Measurements from ENCODE around the gene ZNF668.

GRCh38 chr16:31087971-31088370 is 13.9 kb upstream of the ZNF668 start:
- TF ChIP-seq, protein P1, sequence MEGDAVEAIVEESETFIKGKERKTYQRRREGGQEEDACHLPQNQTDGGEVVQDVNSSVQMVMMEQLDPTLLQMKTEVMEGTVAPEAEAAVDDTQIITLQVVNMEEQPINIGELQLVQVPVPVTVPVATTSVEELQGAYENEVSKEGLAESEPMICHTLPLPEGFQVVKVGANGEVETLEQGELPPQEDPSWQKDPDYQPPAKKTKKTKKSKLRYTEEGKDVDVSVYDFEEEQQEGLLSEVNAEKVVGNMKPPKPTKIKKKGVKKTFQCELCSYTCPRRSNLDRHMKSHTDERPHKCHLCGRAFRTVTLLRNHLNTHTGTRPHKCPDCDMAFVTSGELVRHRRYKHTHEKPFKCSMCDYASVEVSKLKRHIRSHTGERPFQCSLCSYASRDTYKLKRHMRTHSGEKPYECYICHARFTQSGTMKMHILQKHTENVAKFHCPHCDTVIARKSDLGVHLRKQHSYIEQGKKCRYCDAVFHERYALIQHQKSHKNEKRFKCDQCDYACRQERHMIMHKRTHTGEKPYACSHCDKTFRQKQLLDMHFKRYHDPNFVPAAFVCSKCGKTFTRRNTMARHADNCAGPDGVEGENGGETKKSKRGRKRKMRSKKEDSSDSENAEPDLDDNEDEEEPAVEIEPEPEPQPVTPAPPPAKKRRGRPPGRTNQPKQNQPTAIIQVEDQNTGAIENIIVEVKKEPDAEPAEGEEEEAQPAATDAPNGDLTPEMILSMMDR (IDR thresholded peaks at IDR 0.05; ENCODE audit: low read length) = no peak
- TF ChIP-seq EZH2 (optimal IDR thresholded peaks at IDR 0.05; ENCODE audit: low read depth, low read length) = no peak
